GM12878 (cell line): ENCODE measurements around the gene MTA3.

ENCODE experiments used
- BRCA1 ChIP-seq: IDR thresholded peaks from 2 replicates; pipeline ENCODE4 v1.6.1; 2011; ENCODE audit warnings: low read depth, low read length, improper control_type of control experiment
- FOXM1 ChIP-seq: IDR thresholded peaks from 2 replicates; pipeline ENCODE4 v1.6.1; 2012; ENCODE audit warnings: low read depth, mild to moderate bottlenecking, inconsistent platforms, low read length, moderate library complexity
- HCFC1 ChIP-seq: fragments of 150-350 bp; IDR thresholded peaks from 2 replicates; pipeline ENCODE4 v1.6.1; 2014; ENCODE audit warnings: low read length
- LARP7 ChIP-seq: fragments of 450-650 bp; IDR thresholded peaks from 2 replicates; pipeline ENCODE4 v1.6.1; 2017; ENCODE audit warnings: mild to moderate bottlenecking
- NFYB ChIP-seq: IDR thresholded peaks from 2 replicates; pipeline ENCODE4 v1.6.1; 2011; ENCODE audit warnings: low read depth, mild to moderate bottlenecking, low read length, improper control_type of control experiment, moderate library complexity; ENCODE audit not compliant: insufficient read depth
- POLR2AphosphoS5 ChIP-seq: IDR thresholded peaks from 2 replicates; pipeline ENCODE4 v1.6.1; 2011; ENCODE audit warnings: mild to moderate bottlenecking, low read length, inconsistent platforms
- SP1 ChIP-seq: IDR thresholded peaks from one replicate; pipeline ENCODE4 v1.6.1; 2011; ENCODE audit warnings: low read depth, low read length
- TF ChIP-seq, protein P1 (sequence below): fragments of 450-650 bp; formaldehyde crosslinking; IDR thresholded peaks from 2 replicates; pipeline ENCODE4 v1.4.0; 2022; ENCODE audit warnings: mild to moderate bottlenecking, moderate library complexity
- TF ChIP-seq, protein P2 (sequence below): IDR thresholded peaks from 2 replicates; pipeline ENCODE4 v1.6.1; 2012; ENCODE audit warnings: low read depth, low read length, improper control_type of control experiment

DNA sequence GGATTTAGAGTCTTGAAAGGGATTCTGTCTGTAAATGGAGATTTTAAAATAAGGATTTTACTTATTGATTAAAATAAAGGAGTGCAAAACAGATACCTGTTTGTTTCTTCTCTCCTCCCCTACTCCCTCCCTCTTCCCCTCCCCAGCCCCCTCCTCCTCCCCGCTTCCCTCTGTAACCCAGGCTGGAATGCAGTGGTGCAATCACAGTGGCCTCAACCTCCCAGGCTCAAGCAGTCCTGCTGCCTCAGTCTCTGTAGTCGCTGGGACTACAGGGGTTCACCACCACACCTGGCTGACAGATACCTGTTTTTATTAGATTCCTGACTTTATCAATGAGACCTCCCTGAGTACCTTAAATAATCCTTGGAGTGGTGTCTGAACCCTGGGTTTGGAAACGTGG lies 138.4 kb downstream of the MTA3 start:
- TF ChIP-seq NFYB (no peak), SP1 (no peak), BRCA1 (no peak), FOXM1 (no peak), HCFC1 (no peak), LARP7 (no peak), POLR2AphosphoS5 (no peak)
- TF ChIP-seq, protein P1, sequence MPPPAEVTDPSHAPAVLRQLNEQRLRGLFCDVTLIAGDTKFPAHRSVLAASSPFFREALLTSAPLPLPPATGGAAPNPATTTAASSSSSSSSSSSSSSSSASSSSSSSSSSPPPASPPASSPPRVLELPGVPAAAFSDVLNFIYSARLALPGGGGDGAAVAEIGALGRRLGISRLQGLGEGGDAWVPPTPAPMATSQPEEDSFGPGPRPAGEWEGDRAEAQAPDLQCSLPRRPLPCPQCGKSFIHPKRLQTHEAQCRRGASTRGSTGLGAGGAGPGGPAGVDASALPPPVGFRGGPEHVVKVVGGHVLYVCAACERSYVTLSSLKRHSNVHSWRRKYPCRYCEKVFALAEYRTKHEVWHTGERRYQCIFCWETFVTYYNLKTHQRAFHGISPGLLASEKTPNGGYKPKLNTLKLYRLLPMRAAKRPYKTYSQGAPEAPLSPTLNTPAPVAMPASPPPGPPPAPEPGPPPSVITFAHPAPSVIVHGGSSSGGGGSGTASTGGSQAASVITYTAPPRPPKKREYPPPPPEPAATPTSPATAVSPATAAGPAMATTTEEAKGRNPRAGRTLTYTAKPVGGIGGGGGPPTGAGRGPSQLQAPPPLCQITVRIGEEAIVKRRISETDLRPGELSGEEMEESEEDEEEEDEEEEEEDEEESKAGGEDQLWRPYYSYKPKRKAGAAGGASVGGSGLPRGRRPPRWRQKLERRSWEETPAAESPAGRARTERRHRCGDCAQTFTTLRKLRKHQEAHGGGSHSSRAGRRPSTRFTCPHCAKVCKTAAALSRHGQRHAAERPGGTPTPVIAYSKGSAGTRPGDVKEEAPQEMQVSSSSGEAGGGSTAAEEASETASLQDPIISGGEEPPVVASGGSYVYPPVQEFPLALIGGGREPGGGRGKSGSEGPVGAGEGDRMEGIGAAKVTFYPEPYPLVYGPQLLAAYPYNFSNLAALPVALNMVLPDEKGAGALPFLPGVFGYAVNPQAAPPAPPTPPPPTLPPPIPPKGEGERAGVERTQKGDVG (CRISPR knock-in tag) = no peak
- TF ChIP-seq, protein P2, sequence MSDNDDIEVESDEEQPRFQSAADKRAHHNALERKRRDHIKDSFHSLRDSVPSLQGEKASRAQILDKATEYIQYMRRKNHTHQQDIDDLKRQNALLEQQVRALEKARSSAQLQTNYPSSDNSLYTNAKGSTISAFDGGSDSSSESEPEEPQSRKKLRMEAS = no peak
